Urothelium cell line (cell line): ENCODE data around the gene ATXN2L.
"Not testable (repeated sequence)": the region's sequence is repeated elsewhere in the genome, so short reads cannot be mapped to it uniquely, and the experiment has no call there.

Experiments used
- DNase-seq: peaks from one replicate; pipeline ENCODE4 v3.0.0; 2011; ENCODE audit warnings: low spot score, mixed read lengths
- FAIRE-seq: peaks from 2 replicates; lab custom pipeline; 2011; peaks lifted over from hg19 to GRCh38; lab: Jason Lieb, UNC

The ATXN2L gene, protein sequence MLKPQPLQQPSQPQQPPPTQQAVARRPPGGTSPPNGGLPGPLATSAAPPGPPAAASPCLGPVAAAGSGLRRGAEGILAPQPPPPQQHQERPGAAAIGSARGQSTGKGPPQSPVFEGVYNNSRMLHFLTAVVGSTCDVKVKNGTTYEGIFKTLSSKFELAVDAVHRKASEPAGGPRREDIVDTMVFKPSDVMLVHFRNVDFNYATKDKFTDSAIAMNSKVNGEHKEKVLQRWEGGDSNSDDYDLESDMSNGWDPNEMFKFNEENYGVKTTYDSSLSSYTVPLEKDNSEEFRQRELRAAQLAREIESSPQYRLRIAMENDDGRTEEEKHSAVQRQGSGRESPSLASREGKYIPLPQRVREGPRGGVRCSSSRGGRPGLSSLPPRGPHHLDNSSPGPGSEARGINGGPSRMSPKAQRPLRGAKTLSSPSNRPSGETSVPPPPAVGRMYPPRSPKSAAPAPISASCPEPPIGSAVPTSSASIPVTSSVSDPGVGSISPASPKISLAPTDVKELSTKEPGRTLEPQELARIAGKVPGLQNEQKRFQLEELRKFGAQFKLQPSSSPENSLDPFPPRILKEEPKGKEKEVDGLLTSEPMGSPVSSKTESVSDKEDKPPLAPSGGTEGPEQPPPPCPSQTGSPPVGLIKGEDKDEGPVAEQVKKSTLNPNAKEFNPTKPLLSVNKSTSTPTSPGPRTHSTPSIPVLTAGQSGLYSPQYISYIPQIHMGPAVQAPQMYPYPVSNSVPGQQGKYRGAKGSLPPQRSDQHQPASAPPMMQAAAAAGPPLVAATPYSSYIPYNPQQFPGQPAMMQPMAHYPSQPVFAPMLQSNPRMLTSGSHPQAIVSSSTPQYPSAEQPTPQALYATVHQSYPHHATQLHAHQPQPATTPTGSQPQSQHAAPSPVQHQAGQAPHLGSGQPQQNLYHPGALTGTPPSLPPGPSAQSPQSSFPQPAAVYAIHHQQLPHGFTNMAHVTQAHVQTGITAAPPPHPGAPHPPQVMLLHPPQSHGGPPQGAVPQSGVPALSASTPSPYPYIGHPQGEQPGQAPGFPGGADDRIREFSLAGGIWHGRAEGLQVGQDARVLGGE

DNA sequence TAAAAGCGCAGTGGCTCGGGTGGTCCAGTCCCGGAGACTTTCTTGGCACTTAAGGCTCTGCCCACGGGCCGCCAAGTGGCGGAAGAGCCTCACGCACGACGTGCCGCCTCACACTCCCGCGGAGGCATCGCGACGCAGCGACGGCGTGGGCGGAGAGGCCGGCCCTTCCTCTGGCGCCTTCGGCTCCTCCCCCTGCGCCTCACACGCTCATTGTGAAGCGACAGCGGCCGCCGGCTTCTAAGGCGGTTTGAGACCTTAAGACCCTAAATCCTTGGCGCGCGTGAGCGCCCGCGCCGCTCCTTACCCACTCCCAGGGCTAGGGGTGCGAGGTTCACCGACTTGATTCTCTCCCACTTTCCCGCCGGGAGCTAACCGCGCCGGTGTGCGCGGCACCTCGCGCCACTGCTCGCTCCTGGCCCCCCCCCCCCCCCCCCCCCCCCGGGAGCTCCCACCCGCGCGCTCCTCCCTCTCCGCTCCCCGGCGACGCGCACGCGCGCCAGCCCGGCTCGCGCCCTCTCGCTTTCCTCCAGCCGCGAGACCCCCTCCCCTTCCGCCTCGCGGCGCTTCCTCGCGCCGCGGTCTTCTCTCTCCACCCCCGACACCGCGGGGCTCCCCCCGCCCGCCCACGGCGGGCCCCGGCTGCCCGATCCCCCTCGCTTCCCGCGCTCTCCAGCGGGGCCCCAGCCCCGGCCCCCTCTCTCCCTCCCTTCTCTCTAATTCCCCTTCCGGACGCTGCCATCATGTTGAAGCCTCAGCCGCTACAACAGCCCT is at the start of gene ATXN2L:
Gene ATXN2L, plus strand, starts transcription at position 480 of the 771 bp plus-strand sequence. Its CDS starts 261 bp downstream, at position 741.
- FAIRE-seq (no peak), DNase-seq (peak; percentile 84)

DNA sequence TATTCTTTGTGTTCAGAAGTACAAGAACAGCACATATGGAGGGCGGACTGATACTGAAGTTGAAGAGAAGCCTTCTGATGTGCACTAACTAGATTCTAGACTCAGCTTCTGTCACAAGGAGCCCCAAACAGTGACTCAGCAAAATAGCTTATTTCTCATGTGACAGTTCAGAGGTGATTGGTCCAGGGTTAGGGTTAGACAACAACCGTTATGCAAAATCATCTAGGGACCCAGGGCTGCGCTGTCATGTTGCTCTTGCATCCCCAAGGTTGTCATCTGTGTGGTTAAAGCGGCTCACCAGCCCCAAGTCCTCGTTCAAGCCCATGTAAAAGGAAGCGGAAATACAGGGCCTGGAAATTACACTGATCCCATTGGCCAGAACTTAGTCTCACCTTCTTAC is 41.1 kb upstream of the ATXN2L start:
- not testable (repeated sequence) for FAIRE-seq, DNase-seq

DNA sequence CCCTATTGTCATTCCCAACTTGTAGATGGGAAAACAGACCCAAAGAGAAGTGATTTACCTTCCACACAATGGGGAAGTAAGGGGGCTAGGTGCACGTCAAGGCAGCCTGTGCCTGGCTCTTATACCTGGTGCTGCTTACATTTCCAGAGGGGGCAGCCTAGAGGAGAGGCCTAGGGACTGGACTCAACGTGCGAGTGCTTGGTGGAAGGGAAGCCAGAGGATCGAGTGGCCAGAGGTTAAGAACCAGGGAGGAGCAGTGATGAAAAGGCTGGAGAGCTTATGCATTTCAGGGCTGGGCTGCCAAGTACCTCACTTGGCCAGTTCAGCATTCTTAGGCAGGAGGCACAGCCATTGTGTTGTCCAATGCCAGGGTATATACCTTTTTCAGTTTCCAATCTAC is 40.4 kb upstream of the ATXN2L start:
- DNase-seq, FAIRE-seq: not testable (repeated sequence)

DNA sequence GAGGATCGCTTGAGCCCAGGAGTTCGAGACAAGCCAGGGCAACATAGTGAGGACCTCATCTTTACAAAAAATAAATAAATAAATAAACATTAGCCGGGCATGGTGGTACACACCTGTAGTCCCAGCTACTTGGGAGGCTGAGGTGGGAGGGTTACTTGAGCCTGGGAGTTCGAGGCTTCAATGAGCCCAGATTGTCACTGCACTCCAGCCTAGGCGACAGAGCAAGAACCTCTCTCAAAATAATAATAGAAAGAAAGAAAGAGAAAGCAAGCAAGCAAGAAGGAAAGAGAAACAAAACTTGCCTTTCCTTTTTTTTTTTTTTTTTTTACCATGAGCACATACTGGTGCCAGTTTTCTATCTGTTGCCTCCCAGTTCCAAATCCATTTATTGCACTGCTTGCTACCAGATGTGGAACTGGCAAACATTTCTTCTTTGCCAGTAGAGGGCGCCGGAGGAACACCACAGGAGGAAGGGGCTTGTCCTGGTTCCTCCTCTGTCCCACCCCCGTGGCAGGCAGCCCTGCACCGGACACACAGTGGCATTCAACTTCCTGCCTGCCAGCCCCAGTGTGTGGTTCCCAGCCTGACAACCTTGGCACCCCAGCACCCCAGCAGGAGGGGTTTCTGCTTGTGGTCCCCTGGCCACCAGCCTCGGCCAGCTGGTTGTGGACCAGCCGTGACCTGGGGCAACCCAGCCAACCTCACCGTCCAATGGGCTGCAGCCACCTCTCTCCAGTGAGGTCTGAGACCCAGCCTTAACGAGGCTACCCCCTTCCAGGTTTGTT is 20.4 kb upstream of the ATXN2L start:
- not testable (repeated sequence) for FAIRE-seq, DNase-seq

DNA sequence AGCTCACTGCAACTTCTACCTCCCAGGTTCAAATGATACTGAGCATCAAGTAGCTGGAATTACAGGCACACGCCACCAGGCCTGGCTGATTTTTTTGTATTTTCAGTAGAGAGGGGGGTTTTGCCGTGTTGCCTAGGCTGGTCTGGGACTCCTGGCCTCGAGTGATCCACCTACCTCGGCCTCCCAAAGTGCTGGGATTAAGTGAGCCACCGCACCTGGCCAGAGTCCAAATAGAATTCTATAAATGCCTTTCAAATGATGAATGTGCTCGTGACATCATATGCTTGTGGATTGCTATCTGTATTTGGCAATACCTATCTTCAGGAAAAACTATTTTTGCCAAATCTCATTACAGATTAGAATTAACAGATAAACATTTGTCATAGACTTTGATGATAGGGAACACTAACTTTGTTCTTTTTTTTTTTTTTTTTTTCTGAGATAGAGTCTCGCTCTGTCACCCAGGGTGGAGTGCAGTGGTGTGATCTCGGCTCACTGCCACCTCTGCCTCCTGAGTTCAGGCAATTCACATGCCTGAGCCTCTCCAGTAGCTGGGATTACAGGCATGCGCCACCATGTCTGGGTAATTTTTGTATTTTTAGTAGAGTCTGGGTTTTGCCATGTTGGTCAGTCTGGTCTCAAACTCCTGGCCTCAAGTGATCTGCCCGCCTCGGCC is 15.2 kb upstream of the ATXN2L start:
- not testable (repeated sequence) for FAIRE-seq, DNase-seq

DNA sequence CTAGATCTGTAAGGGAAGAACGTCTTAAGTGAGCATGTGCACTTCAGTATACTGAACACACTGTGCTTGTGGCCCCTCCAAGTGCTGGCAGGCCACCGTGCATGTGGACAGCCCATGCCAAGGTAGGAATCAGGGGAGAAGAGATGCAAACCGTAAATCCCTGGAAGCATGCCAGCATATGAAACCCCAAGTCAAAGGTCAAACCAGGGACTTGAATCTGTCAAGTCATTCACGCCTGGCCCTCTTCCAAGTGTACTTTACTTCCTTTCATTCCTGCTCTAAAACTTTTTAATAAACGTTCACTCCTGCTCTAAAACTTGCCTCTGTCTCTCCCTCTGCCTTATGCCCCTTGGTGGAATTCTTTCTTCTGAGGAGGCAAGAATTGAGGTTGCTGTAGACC is 2.8 kb upstream of the ATXN2L start:
- DNase-seq (no peak), FAIRE-seq (no peak)

DNA sequence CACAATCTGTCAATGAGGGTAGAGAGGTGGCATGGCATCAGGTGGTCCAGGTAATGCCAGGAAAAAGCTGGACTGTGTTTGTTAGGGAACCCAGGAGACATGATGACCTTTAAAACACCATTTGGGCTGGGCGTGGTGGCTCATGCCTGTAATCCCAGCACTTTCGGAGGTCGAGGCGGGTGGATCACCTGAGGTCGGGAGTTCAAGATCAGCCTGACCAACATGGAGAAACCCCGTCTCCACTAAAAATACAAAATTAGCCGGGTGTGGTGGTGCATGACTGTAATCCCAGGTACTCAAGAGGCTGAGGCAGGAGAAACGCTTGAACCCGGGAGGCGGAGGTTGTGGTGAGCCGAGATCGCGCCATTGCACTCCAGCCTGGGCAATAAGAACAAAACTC is 2.3 kb upstream of the ATXN2L start:
- FAIRE-seq, DNase-seq: not testable (repeated sequence)

DNA sequence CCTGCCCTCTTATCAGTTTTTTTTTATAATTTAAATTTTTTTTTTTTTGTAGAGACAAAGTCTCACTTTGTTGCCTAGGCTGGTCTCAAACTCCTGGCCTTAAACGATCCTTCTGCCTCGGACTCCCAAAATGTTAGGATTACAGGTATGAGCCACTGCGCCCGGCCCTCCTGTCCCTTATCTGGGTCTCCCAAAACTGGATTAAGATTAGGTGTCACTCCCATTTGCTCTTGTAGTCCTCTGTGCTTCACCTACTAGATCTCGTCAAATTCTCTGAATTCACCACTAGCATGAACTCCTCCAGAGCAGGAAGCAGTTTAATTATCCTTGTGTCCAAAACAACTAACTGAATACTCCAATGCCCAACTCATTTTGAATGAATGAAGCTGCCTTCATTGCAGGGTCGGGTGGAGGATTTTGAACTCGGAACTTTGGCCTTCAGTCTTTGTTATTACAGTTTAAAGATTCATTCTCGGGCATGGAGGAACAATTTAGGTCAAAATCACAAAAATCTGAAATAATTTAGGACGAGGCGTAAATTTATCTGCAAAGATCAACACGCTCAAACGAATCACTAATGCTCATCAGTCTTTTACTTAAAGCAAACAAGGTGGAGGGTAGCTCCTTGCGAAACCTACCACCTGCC is 802 bp upstream of the ATXN2L start:
- FAIRE-seq (no peak), DNase-seq (no peak)

DNA sequence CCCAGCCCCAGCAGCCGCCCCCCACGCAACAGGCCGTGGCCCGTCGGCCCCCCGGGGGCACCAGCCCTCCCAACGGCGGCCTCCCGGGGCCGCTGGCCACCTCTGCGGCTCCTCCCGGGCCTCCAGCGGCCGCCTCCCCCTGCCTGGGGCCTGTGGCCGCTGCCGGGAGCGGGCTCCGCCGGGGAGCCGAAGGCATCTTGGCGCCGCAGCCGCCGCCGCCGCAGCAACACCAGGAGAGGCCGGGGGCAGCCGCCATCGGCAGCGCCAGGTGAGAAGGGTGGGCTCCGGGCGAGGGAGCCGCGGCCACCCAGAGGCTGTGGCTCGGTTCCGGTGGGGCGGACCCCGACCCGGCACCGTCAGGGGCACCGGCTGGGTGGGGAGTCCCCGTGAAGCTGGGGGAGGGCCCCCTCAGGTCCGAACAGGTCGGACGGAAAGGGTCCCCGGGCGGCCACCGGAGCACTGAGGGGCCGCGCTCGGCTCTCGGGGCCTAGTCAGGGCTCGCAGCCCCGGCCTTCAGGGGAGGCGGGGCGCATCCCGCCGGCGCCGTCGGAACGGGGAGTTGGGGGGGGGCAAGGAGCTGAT is 583 bp downstream of the ATXN2L start:
- DNase-seq (no peak), FAIRE-seq (no peak)

DNA sequence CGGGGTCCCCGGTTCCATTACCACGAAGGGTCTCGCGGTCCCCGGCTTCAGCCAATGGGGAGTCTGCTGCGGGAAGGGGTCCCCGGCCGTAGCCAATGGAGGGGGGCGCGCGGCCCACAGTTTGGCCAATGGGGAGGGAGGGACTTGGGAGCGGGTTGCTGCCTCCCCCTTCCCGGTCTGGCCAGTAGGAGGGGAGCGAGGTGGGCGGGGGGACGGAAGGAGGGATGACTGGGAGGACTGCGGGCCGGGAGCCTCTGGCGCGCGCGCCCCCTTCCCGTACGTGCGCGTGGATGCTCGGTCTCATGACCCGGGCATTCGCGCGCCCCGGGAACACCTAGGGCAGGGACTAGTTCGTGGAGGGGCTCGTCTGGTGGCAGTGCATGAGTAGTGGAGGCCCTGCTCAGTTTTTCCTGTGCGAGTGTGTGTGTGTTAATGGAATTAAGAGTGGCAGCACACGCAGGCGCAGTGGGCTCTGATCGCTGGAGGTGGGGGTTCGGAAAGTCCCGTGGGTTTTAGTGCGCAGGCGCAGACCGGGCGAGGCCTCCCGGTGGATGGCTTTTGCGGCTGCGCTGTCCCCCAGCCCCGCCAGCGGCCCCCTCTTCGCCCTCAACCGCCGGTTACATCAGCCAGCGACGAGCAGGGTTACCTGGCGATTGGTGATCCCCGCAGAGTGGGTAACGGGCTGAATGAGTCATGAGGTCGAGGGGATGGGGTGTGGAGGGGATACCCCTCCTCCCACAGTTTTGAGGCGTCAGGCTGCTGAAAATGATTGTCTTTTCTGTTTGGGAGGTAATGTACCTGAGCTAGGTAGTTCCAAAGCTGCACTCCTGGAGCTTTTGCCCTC is 1.3 kb downstream of the ATXN2L start:
- peak; percentile 93 for DNase-seq
- FAIRE-seq, result no peak

DNA sequence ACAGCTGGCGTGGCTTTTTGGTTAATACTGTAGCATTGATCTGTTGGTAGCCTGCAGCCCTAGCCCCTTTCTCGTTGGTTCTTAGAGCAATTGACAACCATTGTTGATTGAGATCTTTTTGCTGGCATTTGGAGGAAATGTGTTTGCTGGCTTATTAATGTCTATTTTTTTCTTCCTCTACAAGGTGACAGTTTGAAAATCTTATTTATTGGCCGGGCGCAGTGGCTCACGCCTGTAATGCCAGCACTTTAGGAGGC is 1.8 kb downstream of the ATXN2L start:
- no peak for FAIRE-seq

DNA sequence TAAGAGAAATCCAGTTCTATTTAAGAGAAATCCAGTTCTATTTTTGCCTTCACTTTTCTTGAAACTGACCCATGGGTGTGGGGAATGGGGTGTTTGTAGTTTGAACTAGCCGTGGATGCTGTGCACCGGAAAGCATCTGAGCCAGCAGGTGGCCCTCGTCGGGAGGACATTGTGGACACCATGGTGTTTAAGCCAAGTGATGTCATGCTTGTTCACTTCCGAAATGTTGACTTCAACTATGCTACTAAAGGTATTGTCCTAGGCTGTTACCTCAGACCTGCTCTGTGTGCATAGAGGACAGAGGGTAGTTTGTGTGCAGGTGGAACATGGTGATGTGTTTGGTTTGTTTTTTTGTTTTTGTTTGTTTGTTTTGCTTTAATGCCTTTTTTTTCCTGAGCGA is 3.3 kb downstream of the ATXN2L start:
- DNase-seq (no peak), FAIRE-seq (no peak)

More for the DNA sequence above, 1.8 kb downstream of the ATXN2L start:
- DNase-seq, result no peak

DNA sequence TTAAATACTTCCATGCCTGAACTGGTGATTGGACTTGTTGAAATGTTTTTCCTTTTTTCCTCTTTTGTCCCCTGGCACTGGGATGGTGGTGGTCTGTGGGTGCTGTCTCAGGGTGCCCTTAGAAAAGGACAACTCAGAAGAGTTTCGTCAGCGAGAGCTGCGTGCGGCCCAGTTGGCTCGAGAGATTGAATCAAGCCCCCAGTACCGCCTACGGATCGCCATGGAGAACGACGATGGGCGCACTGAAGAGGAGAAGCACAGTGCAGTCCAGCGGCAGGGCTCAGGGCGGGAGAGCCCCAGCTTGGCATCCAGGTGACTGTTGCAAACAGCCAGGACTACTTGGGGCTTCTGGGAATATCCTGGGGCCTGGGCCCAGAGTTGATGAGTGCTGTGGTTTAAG is 6.9 kb downstream of the ATXN2L start:
- DNase-seq, result no peak
- FAIRE-seq, result no peak

DNA sequence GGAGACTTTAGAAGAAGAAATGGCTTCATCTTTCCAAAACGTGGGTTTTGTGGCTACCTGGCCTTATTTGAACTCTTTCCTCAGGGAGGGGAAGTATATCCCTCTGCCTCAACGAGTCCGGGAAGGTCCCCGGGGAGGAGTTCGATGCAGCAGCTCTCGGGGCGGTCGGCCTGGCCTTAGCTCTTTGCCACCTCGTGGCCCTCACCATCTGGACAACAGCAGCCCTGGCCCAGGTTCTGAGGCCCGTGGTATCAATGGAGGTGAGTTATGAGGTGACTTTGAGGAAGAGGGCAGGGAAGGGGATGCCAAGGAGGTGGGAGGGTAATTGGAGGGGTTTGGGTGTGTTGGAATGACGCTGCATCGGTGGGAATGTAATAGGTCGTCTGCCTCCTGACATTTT is 7.7 kb downstream of the ATXN2L start:
- no peak for DNase-seq
- FAIRE-seq, result no peak

DNA sequence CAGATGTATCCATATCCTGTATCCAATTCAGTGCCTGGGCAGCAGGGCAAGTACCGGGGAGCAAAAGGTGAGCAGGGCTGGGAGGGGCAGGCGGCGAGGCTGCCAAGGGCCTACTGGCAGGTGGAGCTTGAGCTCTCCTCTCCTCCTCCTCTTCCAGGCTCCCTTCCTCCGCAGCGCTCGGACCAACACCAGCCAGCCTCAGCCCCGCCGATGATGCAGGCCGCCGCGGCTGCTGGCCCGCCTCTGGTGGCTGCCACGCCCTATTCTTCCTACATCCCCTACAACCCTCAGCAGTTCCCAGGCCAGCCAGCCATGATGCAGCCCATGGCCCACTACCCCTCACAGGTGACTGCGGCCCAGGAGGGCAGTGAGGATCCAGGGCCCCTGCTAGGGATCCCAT is 11.6 kb downstream of the ATXN2L start:
- FAIRE-seq (no peak), DNase-seq (no peak)

DNA sequence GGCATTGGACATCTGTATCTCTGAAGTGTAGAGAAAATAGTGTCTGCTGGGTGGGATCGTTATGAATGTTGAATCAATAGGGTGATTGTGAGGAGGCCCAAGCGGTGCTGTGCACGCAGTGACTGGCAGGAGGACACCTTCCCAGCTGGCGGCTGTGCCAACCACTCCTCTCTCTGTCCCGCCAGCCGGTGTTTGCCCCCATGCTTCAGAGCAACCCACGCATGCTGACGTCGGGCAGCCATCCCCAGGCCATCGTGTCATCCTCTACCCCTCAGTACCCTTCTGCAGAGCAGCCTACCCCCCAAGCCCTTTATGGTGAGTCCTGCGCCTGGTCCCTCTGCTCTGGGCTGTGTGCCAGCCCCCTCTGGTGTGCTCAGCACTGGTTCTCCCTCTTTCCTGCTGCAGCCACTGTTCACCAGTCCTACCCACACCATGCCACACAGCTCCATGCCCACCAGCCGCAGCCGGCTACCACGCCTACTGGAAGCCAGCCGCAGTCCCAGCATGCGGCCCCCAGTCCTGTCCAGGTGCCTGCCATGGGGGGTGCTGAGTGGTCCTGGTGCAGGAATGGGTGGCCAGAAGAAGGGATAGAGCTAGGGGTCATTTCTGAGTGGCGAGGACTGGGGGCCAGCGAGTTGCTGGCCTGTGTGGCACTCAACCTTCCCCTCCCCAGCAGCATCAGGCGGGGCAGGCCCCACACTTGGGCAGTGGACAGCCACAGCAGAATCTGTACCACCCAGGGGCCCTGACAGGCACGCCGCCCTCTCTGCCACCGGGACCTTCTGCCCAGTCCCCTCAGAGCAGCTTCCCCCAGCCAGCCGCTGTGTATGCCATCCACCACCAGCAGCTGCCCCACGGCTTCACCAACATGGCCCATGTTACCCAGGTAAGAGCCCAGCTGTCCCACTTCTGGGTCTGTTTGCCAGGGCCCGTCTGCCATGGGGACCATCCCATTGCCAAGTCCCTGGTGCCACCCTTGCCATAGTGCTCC is 12.4 kb downstream of the ATXN2L start:
- no peak for DNase-seq
- no peak for FAIRE-seq
